Naive thymus-derived CD4-positive, alpha-beta T cell (primary cell): ENCODE data around the gene ZNF12. TPM values are rescaled to one million over a fixed set of nuclear protein-coding genes. Genes with fewer than 3 reads are reported as not detected.
A peak's percentile ranks its signal among the peaks of the same experiment; 100 is the strongest.
"Not testable (repeated sequence)": the region's sequence is repeated elsewhere in the genome, so short reads cannot be mapped to it uniquely, and the experiment has no call there.

Source experiments
- ATAC-seq: fragments of 150-1000 bp; cut with Tn5 transposase; 2 replicates; pipeline ENCODE4 v1.10.0; 2021; ENCODE audit warnings: mild to moderate bottlenecking, moderate library complexity
- CTCF ChIA-PET: fragments of 350-600 bp; sonication (Branson Sonifier 250); formaldehyde crosslinking; loops from one replicate; lab custom pipeline; 2021; ENCODE audit warnings: antibody characterized with exemption; lab: Charles Lee
- POLR2A ChIA-PET: fragments of 350-600 bp; sonication (Branson Sonifier 250); formaldehyde crosslinking; loops from one replicate; lab custom pipeline; 2021; ENCODE audit warnings: antibody characterized with exemption, inconsistent platforms; lab: Charles Lee
- DNase-seq, 9 donors: peaks; one replicate each; pipeline versions ENCODE4 v3.0.0 to v3.0.0-alpha.2; 2020 to 2022; ENCODE audit warnings: mixed read lengths in 1 of 9
- H3K27ac ChIP-seq: one replicate; pipeline ENCODE4 v1.7.0; 2013; ENCODE audit warnings: mild to moderate bottlenecking, low read depth, low read length, moderate library complexity
- H3K27me3 ChIP-seq, 2 donors: one replicate each; pipeline ENCODE4 v1.7.0; 2013; ENCODE audit warnings: low read length in 2 of 2, mild to moderate bottlenecking in 2 of 2, moderate library complexity in 2 of 2; ENCODE audit not compliant: control insufficient read depth in 2 of 2, insufficient read depth in 2 of 2
- H3K36me3 ChIP-seq, 3 experiments: 1 replicate in 2 of 3; 2 replicates in 1 of 3; pipeline ENCODE4 v1.7.0; 2013; ENCODE audit warnings: low read length in 3 of 3, mild to moderate bottlenecking in 3 of 3, moderate library complexity in 1 of 3; ENCODE audit not compliant: insufficient read depth in 3 of 3, control insufficient read depth in 2 of 3
- H3K4me1 ChIP-seq, 2 donors: one replicate each; pipeline ENCODE4 v1.7.0; 2013; ENCODE audit warnings: low read length in 2 of 2, mild to moderate bottlenecking in 2 of 2, moderate library complexity in 1 of 2; ENCODE audit not compliant: control insufficient read depth in 2 of 2, insufficient read depth in 2 of 2
- H3K4me3 ChIP-seq: 2 replicates; pipeline ENCODE4 v1.7.0; 2013; ENCODE audit warnings: mild to moderate bottlenecking, low read length
- H3K9me3 ChIP-seq, 3 experiments: 1 replicate in 2 of 3; 2 replicates in 1 of 3; pipeline ENCODE4 v1.7.0; 2013; ENCODE audit warnings: low read length in 3 of 3; ENCODE audit not compliant: control insufficient read depth in 2 of 3
- H3K27ac Mint-ChIP-seq, 9 donors: one replicate each; pipeline ENCODE4 v1.8.0; 2020 to 2022; ENCODE audit warnings: mixed read lengths in 9 of 9, mild to moderate bottlenecking in 8 of 9, moderate library complexity in 5 of 9, inconsistent platforms in 2 of 9
- H3K27me3 Mint-ChIP-seq, 5 donors: one replicate each; pipeline ENCODE4 v1.8.0; 2021 to 2022; ENCODE audit warnings: mixed read lengths in 5 of 5, mild to moderate bottlenecking in 1 of 5
- H3K36me3 Mint-ChIP-seq, 5 donors: one replicate each; pipeline ENCODE4 v1.8.0; 2020 to 2022; ENCODE audit warnings: mixed read lengths in 5 of 5, mild to moderate bottlenecking in 3 of 5, inconsistent platforms in 1 of 5
- H3K4me1 Mint-ChIP-seq, 7 donors: one replicate each; pipeline ENCODE4 v1.8.0; 2020 to 2022; ENCODE audit warnings: mixed read lengths in 7 of 7, mild to moderate bottlenecking in 3 of 7, inconsistent platforms in 1 of 7
- H3K4me3 Mint-ChIP-seq, 10 donors: one replicate each; pipeline ENCODE4 v1.8.0; 2020 to 2022; ENCODE audit warnings: mild to moderate bottlenecking in 10 of 10, mixed read lengths in 10 of 10, moderate library complexity in 6 of 10, inconsistent platforms in 2 of 10
- H3K9me3 Mint-ChIP-seq, 11 donors: one replicate each; pipeline ENCODE4 v1.8.0; 2020 to 2022; ENCODE audit warnings: mixed read lengths in 11 of 11, mild to moderate bottlenecking in 4 of 11, inconsistent platforms in 1 of 11, moderate library complexity in 1 of 11
- intact Hi-C, 2 donors: fragments of 100-400 bp; cut with micrococcal nuclease; formaldehyde crosslinking; loops; one replicate each; pipeline ENCODE4 v1.15.1; 2023
- polyA plus RNA-seq, 2 donors: library from polyadenylated mRNA; unstranded; fragments of 300-500 nt; fragmentation: Illumina TruSeq; gene quantifications; one replicate each; pipeline ENCODE4 v1.2.3, GENCODE V29; 2021
- total RNA-seq, 6 experiments: library from RNA in 5 of 6; stranded (reverse) in 5 of 6; gene quantifications; 1 replicate in 5 of 6; 2 replicates in 1 of 6; pipeline ENCODE4 v1.2.3 and lab custom pipeline; 2021 to 2026

ZNF12 gene
- total RNA-seq (10 to 100 TPM; 26.2 to 58.1 (median 29.3) TPM), polyA plus RNA-seq (10 to 100 TPM; 25.2 to 33.4 TPM), total RNA-seq (lab: John Stamatoyannopoulos, UW) (49.7 reads per million, percentile 71 among the genes with 10 or more reads in this experiment)

- H3K27ac ChIP-seq, result peak within 1 kb of the TSS; percentile 85
- H3K9me3 ChIP-seq, result peaks cover 0 to 5% (median 0%) of the 10 kb centered on the region in 3 experiments
- Mint-ChIP-seq H3K27ac (peak within 1 kb of the TSS; percentile 88 to 96 (median 92)), H3K36me3 (peaks cover 18 to 44% (median 33%) of the 10 kb centered on the region in 5 donors), H3K4me1 (peaks cover 34 to 56% (median 39%) of the 10 kb centered on the region in 7 donors), H3K9me3 (peaks cover 0 to 36% (median 15%) of the 10 kb centered on the region in 11 donors), H3K4me3 (peak within 1 kb of the TSS; percentile 92 to 98 (median 94)), H3K27me3 (peaks cover 0 to 8% (median 5%) of the 10 kb centered on the region in 5 donors)
- ATAC-seq (peak; percentile 93), DNase-seq (peak; percentile 88 to 96 (median 92))
- H3K36me3 ChIP-seq, result peaks cover 6 to 23% (median 18%) of the 10 kb centered on the region in 3 experiments
- intact Hi-C loops, result loop anchor here (1.0 to 10.0 kb wide), 6 partner anchors 22 to 926 kb away; partner anchors contain the start of genes INTS15 (in 2 of the 2), ZNF316 (in 2 of the 2) and RNF216 (in 1 of the 2)
- H3K4me1 ChIP-seq, result peaks cover 26 to 33% of the 10 kb centered on the region in 2 donors
- POLR2A ChIA-PET, result interaction anchor here (0.5 to 0.9 kb wide), 3 partner anchors 15 to 1541 kb away, joined by 3 to 4 read pairs (median 3); no protein-coding TSS in a partner anchor
- peak within 1 kb of the TSS; percentile 68 for H3K4me3 ChIP-seq
- H3K27me3 ChIP-seq, result no peaks in the 10 kb centered on the region
- CTCF ChIA-PET, result interaction anchor here (1.2 kb wide), 1 partner anchor 22 kb away, joined by 3 read pairs; no protein-coding TSS in a partner anchor
These were observed at the start of gene ZNF12 for GRCh38 chr7:6706666-6707407. ZNF12 (minus strand) TSS chr7:6706947; CDS start chr7:6705173, 1,774 bp downstream.

- H3K4me1 Mint-ChIP-seq, H3K27me3 Mint-ChIP-seq, H3K27ac ChIP-seq, H3K27me3 ChIP-seq, H3K4me1 ChIP-seq, H3K9me3 Mint-ChIP-seq, H3K4me3 Mint-ChIP-seq, H3K27ac Mint-ChIP-seq, intact Hi-C loops, H3K36me3 Mint-ChIP-seq, DNase-seq, ATAC-seq, H3K36me3 ChIP-seq, POLR2A ChIA-PET, CTCF ChIA-PET, H3K9me3 ChIP-seq, H3K4me3 ChIP-seq: not testable (repeated sequence)
These were observed 47.2 kb upstream of the ZNF12 start, which contains the start of gene RSPH10B2 for GRCh38 chr7:6753964-6754363. RSPH10B2 (plus strand) TSS chr7:6754103; CDS start chr7:6757678, 3,575 bp downstream.

- H3K36me3 ChIP-seq, H3K4me1 Mint-ChIP-seq, H3K36me3 Mint-ChIP-seq, POLR2A ChIA-PET, H3K4me1 ChIP-seq, H3K27me3 Mint-ChIP-seq, DNase-seq, ATAC-seq, H3K9me3 Mint-ChIP-seq, intact Hi-C loops, H3K27me3 ChIP-seq, H3K27ac ChIP-seq, H3K9me3 ChIP-seq, H3K4me3 Mint-ChIP-seq, CTCF ChIA-PET, H3K4me3 ChIP-seq: not testable (repeated sequence)
- H3K27ac Mint-ChIP-seq, result peak overlapping the region in 1 of 9 donors; percentile 15
These were observed 43.4 kb upstream of the ZNF12 start for GRCh38 chr7:6750173-6750572.

- POLR2A ChIA-PET, H3K36me3 Mint-ChIP-seq, CTCF ChIA-PET, H3K27me3 Mint-ChIP-seq, ATAC-seq, intact Hi-C loops, H3K4me3 ChIP-seq, H3K9me3 ChIP-seq, H3K4me1 ChIP-seq, H3K4me1 Mint-ChIP-seq, H3K9me3 Mint-ChIP-seq, H3K36me3 ChIP-seq, DNase-seq, H3K27ac ChIP-seq, H3K4me3 Mint-ChIP-seq, H3K27me3 ChIP-seq, H3K27ac Mint-ChIP-seq: not testable (repeated sequence)
These were observed 42.6 kb upstream of the ZNF12 start for GRCh38 chr7:6749335-6749734.

GRCh38 chr7:6744410-6745100, 37.8 kb upstream of the ZNF12 start:
- intact Hi-C loops, CTCF ChIA-PET, DNase-seq: not testable (repeated sequence)

GRCh38 chr7:6738415-6738814, 31.7 kb upstream of the ZNF12 start:
- H3K4me3 ChIP-seq, H3K27me3 ChIP-seq, CTCF ChIA-PET, DNase-seq, ATAC-seq, H3K4me1 ChIP-seq, H3K27ac ChIP-seq, POLR2A ChIA-PET, H3K27me3 Mint-ChIP-seq, H3K9me3 ChIP-seq, H3K4me3 Mint-ChIP-seq, intact Hi-C loops, H3K9me3 Mint-ChIP-seq, H3K27ac Mint-ChIP-seq: not testable (repeated sequence)
- peaks cover 2 to 22% (median 7%) of the 10 kb centered on the region in 7 donors for H3K4me1 Mint-ChIP-seq
- H3K36me3 ChIP-seq, result peaks cover 0 to 41% (median 13%) of the 10 kb centered on the region in 3 experiments
- H3K36me3 Mint-ChIP-seq, result peaks cover 0 to 35% (median 19%) of the 10 kb centered on the region in 5 donors

More at GRCh38 chr7:6744410-6745100, 37.8 kb upstream of the ZNF12 start:
- H3K9me3 ChIP-seq, H3K27ac ChIP-seq, H3K4me3 ChIP-seq, ATAC-seq, H3K4me3 Mint-ChIP-seq, H3K36me3 ChIP-seq, H3K9me3 Mint-ChIP-seq, H3K4me1 ChIP-seq, H3K27me3 Mint-ChIP-seq, POLR2A ChIA-PET, H3K27me3 ChIP-seq, H3K4me1 Mint-ChIP-seq: not testable (repeated sequence)
- Mint-ChIP-seq H3K36me3 (peaks cover 0 to 11% (median 5%) of the 10 kb centered on the region in 5 donors), H3K27ac (peak overlapping the region in 1 of 9 donors; percentile 65)
